ELR (cell line): ENCODE measurements around the gene LIPT1.
A peak's percentile ranks its signal among the peaks of the same experiment; 100 is the strongest.
"Not testable (repeated sequence)": the region's sequence is repeated elsewhere in the genome, so short reads cannot be mapped to it uniquely, and the experiment has no call there.

Experiments
- DNase-seq: peaks from one replicate; pipeline ENCODE4 v3.0.0-alpha.2; 2015; ENCODE audit warnings: low read depth

LIPT1 gene

GRCh38 chr2:99180755-99181623 lies 26.2 kb downstream of the LIPT1 start, which contains the start of the genes MITD1 and MRPL30:
TSS of gene MITD1 (minus strand) at chr2:99181058. CDS start at chr2:99180981, 77 bp downstream.
TSS of gene MRPL30 (plus strand) at chr2:99181184. CDS start at chr2:99186204, 5,020 bp downstream.
- peak; percentile 97 for DNase-seq

GRCh38 chr2:99181624-99182000 lies 26.8 kb downstream of the LIPT1 start:
- DNase-seq, result peak; percentile 30

GRCh38 chr2:99183025-99183424 lies 28.3 kb downstream of the LIPT1 start:
- no peak for DNase-seq

GRCh38 chr2:99184811-99185210 lies 30.0 kb downstream of the LIPT1 start:
- DNase-seq, result no peak

- no peak for DNase-seq
Measured at GRCh38 chr2:99187011-99187410, 32.2 kb downstream of the LIPT1 start.

- no peak for DNase-seq
Measured at GRCh38 chr2:99188357-99188756, 33.6 kb downstream of the LIPT1 start.

- peak; percentile 9 for DNase-seq
Measured at GRCh38 chr2:99190548-99190947, 35.8 kb downstream of the LIPT1 start.

- not testable (repeated sequence) for DNase-seq
Measured at GRCh38 chr2:99192364-99192763, 37.6 kb downstream of the LIPT1 start.

GRCh38 chr2:99198103-99198841 lies 43.5 kb downstream of the LIPT1 start:
- DNase-seq, result no peak

GRCh38 chr2:99200076-99200800 lies 45.5 kb downstream of the LIPT1 start:
- DNase-seq, result no peak

- peak; percentile 13 for DNase-seq
Measured at GRCh38 chr2:99201959-99202678, 47.4 kb downstream of the LIPT1 start.

GRCh38 chr2:99205491-99205890 lies 50.7 kb downstream of the LIPT1 start:
- DNase-seq, result no peak
